Nephron (organoid): ENCODE results near the gene WASHC3.

Source experiments
- H3K27ac Mint-ChIP-seq, 3 experiments: 2 replicates each; pipeline ENCODE4 v1.8.0; 2020; ENCODE audit warnings: mixed read lengths in 3 of 3, mild to moderate bottlenecking in 2 of 3, moderate library complexity in 1 of 3
- H3K27me3 Mint-ChIP-seq: 2 replicates; pipeline ENCODE4 v1.8.0; 2021; ENCODE audit warnings: low read depth, mild to moderate bottlenecking, moderate library complexity, mixed read lengths
- H3K36me3 Mint-ChIP-seq: 2 replicates; pipeline ENCODE4 v1.8.0; 2020; ENCODE audit warnings: low read depth, mixed read lengths
- H3K4me1 Mint-ChIP-seq: 2 replicates; pipeline ENCODE4 v1.8.0; 2020; ENCODE audit warnings: mixed read lengths
- H3K4me3 Mint-ChIP-seq, 3 experiments: 2 replicates each; pipeline ENCODE4 v1.8.0; 2020; ENCODE audit warnings: mild to moderate bottlenecking in 3 of 3, mixed read lengths in 3 of 3, moderate library complexity in 2 of 3
- H3K9me3 Mint-ChIP-seq: 2 replicates; pipeline ENCODE4 v1.8.0; 2020; ENCODE audit warnings: mixed read lengths
- TF ChIP-seq, protein P1 (sequence below), 3 experiments: fragments of 200-600 bp; sonication (generic); IDR thresholded peaks; one replicate each; pipeline ENCODE4 v1.5.0; 2021; ENCODE audit warnings: antibody characterized with exemption in 3 of 3; ENCODE audit not compliant: unreplicated experiment in 3 of 3

WASHC3 gene, protein sequence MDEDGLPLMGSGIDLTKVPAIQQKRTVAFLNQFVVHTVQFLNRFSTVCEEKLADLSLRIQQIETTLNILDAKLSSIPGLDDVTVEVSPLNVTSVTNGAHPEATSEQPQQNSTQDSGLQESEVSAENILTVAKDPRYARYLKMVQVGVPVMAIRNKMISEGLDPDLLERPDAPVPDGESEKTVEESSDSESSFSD

DNA sequence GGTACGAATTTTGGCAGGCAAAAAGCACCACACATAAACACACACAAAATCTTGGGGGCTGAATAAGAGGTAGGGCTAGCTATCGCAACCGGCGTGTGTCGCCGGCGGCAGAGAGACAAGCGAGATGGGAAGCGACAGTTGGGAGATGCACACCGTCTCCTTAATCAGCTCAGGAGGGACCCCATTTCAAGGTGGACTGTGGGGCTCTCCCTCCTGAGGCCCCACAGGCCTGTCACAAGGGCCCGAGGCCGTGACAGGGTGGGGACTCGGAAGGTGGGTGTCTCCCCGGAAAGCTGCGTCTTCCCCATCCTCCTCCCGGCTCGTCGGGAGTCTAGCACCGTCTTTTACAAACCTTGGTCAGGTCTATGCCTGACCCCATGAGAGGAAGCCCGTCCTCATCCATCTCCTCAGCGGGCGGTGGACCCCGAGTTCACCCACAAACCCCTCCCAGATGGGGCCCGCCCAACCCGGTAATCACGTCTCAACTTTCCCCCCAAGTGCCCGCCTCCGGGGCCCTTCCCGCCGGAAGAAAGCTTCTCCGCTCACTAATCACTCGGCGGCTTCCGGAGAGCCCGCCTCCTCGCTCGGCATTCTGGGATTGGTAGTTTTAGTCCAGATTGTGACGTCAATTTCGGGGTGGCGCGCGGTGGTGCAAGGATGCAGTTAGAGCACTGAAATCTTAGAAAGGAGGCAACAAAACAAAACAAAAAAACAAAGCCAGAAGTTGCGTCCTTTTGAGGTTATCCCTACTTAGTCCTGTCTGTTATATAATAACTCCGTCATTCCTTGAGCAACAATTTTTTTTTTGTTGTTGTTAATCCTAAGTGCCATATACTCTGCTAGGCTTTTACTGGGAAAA lies at the start of gene WASHC3:
Gene WASHC3, minus strand, starts transcription at position 432 of the 859 bp plus-strand sequence. Its CDS starts 29 bp downstream, at position 403.
- TF ChIP-seq, protein P1, sequence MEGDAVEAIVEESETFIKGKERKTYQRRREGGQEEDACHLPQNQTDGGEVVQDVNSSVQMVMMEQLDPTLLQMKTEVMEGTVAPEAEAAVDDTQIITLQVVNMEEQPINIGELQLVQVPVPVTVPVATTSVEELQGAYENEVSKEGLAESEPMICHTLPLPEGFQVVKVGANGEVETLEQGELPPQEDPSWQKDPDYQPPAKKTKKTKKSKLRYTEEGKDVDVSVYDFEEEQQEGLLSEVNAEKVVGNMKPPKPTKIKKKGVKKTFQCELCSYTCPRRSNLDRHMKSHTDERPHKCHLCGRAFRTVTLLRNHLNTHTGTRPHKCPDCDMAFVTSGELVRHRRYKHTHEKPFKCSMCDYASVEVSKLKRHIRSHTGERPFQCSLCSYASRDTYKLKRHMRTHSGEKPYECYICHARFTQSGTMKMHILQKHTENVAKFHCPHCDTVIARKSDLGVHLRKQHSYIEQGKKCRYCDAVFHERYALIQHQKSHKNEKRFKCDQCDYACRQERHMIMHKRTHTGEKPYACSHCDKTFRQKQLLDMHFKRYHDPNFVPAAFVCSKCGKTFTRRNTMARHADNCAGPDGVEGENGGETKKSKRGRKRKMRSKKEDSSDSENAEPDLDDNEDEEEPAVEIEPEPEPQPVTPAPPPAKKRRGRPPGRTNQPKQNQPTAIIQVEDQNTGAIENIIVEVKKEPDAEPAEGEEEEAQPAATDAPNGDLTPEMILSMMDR (IDR thresholded peaks at IDR 0.05; ENCODE audit: unreplicated experiment in 3 of 3), result no peak

DNA sequence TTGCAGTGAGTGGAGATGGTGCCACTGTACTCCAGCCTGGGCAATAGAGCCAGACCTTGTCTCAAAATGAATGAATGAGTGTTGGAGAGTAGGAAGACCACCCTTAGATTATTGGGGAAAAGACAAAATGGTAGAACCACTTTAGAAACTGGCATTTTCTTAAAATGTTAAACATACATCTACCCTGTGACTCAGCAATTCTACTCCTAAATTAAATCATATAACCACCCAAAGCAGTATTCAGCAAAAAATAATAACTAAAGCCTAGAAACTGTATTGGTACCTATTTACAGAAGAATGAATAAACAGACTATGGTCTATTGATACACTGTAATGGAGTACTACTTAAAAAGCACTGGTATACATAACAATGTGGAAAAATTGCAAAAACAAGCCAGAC lies 49.0 kb upstream of the WASHC3 start:
- H3K9me3 Mint-ChIP-seq, result peaks cover 17% of the 10 kb centered on the region
- no peak overlapping the region for H3K4me3 Mint-ChIP-seq
- TF ChIP-seq, protein P1 (IDR thresholded peaks at IDR 0.05; ENCODE audit: unreplicated experiment in 3 of 3), result no peak
- no peaks in the 10 kb centered on the region for H3K4me1 Mint-ChIP-seq
- H3K36me3 Mint-ChIP-seq, result peaks cover 58% of the 10 kb centered on the region
- H3K27me3 Mint-ChIP-seq, result no peaks in the 10 kb centered on the region
- H3K27ac Mint-ChIP-seq, result no peak overlapping the region

More for the DNA sequence above, at the start of gene WASHC3:
- H3K36me3 Mint-ChIP-seq, result peaks cover 20% of the 10 kb centered on the region
- H3K27ac Mint-ChIP-seq, result peak within 1 kb of the TSS; percentile 79 to 87 (median 80)
- peak within 1 kb of the TSS; percentile 89 to 96 (median 95) for H3K4me3 Mint-ChIP-seq
- H3K27me3 Mint-ChIP-seq, result no peaks in the 10 kb centered on the region
- H3K9me3 Mint-ChIP-seq, result no peaks in the 10 kb centered on the region
- H3K4me1 Mint-ChIP-seq, result peaks cover 14% of the 10 kb centered on the region

DNA sequence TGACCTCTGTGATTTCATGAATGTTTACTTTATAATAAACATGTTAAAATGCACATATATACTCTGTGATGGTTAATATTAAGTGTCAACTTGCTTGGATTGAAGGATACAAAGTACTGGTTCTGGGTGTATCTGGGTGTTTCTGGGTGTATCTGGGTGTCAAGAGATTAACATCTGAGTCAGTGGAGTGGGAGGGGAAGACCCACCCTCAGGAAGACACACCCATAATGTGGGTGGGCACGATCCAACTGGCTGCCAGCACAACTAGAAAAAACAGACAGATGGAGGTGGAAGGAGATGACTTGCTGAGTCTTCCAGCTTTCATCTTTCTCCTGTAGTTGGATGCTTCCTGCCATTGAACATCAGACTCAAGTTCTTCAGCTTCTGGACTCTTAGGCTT lies 46.2 kb upstream of the WASHC3 start:
- Mint-ChIP-seq H3K36me3 (peaks cover 86% of the 10 kb centered on the region), H3K9me3 (peaks cover 32% of the 10 kb centered on the region), H3K27me3 (no peaks in the 10 kb centered on the region), H3K27ac (no peak overlapping the region), H3K4me1 (no peaks in the 10 kb centered on the region), H3K4me3 (no peak overlapping the region)
- TF ChIP-seq, protein P1 (IDR thresholded peaks at IDR 0.05; ENCODE audit: unreplicated experiment in 3 of 3), result no peak

DNA sequence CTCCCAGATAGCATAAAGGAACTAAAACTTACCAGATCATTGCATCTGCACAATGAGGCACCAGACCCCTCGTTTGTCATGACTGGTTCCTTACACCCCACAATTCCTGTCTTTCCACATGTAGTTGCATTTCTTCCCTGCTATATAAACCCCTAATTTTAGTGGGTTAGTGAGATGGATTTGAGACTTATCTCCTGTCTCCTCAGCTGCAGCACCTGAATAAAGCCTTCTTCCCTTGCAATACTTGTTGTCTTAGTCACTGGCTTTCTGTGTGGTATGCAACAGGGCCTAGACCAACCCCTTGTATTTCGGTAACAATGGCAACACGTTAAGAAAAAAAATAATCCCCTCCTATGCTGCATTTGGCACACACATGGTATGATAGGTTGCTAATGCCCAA lies 45.1 kb upstream of the WASHC3 start:
- TF ChIP-seq, protein P1 (IDR thresholded peaks at IDR 0.05; ENCODE audit: unreplicated experiment in 3 of 3), result no peak
- H3K4me1 Mint-ChIP-seq, result no peaks in the 10 kb centered on the region
- H3K27ac Mint-ChIP-seq, result no peak overlapping the region
- H3K27me3 Mint-ChIP-seq, result no peaks in the 10 kb centered on the region
- peaks cover 94% of the 10 kb centered on the region for H3K36me3 Mint-ChIP-seq
- H3K4me3 Mint-ChIP-seq, result no peak overlapping the region
- peaks cover 34% of the 10 kb centered on the region for H3K9me3 Mint-ChIP-seq

DNA sequence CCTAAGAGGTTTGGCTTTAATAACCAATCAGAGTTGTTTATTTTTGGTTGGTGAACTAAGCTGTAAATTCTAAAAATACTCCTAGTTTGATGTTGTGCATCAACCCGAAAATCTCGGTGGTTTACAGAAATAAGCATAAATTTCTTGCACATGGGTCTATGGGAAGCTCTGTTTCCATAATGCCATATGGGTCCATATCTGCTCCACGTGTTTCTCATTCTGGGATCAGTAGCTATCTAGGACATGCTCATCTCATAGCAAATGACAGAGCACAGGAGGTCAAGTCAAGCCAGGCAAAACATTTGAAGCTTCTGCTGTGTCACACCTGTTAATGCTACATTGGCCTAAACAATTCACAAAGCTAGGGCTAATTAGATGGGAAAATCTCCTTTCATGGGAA lies 35.1 kb upstream of the WASHC3 start:
- Mint-ChIP-seq H3K4me3 (no peak overlapping the region), H3K27ac (no peak overlapping the region), H3K4me1 (peaks cover 14% of the 10 kb centered on the region), H3K9me3 (no peaks in the 10 kb centered on the region), H3K27me3 (no peaks in the 10 kb centered on the region), H3K36me3 (peaks cover 18% of the 10 kb centered on the region)
- TF ChIP-seq, protein P1 (IDR thresholded peaks at IDR 0.05; ENCODE audit: unreplicated experiment in 3 of 3), result no peak
